HepG2 (cell line): ENCODE results near the gene PRR19. TPM values are rescaled to one million over a fixed set of nuclear protein-coding genes. Genes with fewer than 3 reads are reported as not detected.

Experiments
- ATAC-seq: fragments of 200-7000 bp; cut with Tn5 transposase; 3 replicates; pipeline ENCODE4 v1.9.1; 2020; ENCODE audit warnings: mild to moderate bottlenecking, moderate library complexity
- BruUV-seq: library from RNA; stranded (reverse); fragments of 400-500 nt; replicated peaks from 2 replicates; lab custom pipeline; 2021; lab: Mats Ljungman, UMichigan
- CTCF ChIA-PET: fragments of 300-600 bp; formaldehyde crosslinking; extraction: SDS; loops from one replicate; lab custom pipeline; 2021; ENCODE audit warnings: low total read pairs, inconsistent platforms, low intra/inter-chr PET ratio; lab: Yijun Ruan, JAX
- POLR2A ChIA-PET: fragments of 350-600 bp; sonication (Branson Sonifier 250); formaldehyde crosslinking; loops from one replicate; lab custom pipeline; 2020; ENCODE audit warnings: antibody characterized with exemption, inconsistent platforms; lab: Yijun Ruan, JAX
- DNase-seq: peaks from one replicate; pipeline ENCODE4 v3.0.0-alpha.2; 2015; ENCODE audit warnings: low spot score
- FAIRE-seq: peaks from 3 replicates; lab custom pipeline; 2011; peaks lifted over from hg19 to GRCh38; lab: Jason Lieb, UNC
- H2AFZ ChIP-seq: one replicate; pipeline ENCODE4 v1.6.1; 2011; ENCODE audit warnings: low read length, inconsistent platforms
- H3K27ac ChIP-seq: fragments of 300-600 bp; 3 replicates; pipeline ENCODE4 v1.8.0; 2011; ENCODE audit warnings: mixed run types, mild to moderate bottlenecking, mixed read lengths, low read length, inconsistent platforms; ENCODE audit not compliant: insufficient read depth; ENCODE audit errors: extremely low read length
- H3K27me3 ChIP-seq, 2 experiments: fragments of 200-600 bp in 1 of 2; 2 replicates in 1 of 2; 3 replicates in 1 of 2; pipeline versions ENCODE4 v1.6.0 to v1.8.0; 2011; ENCODE audit warnings: low read length in 2 of 2, mild to moderate bottlenecking in 2 of 2, moderate library complexity in 2 of 2, inconsistent platforms in 1 of 2; ENCODE audit not compliant: insufficient read depth in 2 of 2, control insufficient read depth in 1 of 2
- H3K36me3 ChIP-seq, 2 experiments: fragments of 200-600 bp in 1 of 2; replicated peaks in 1 of 2; 2 replicates in 1 of 2; 3 replicates in 1 of 2; pipeline versions ENCODE4 v1.5.1 to v1.8.0; 2011; ENCODE audit warnings: low read length in 2 of 2, inconsistent platforms in 1 of 2; ENCODE audit not compliant: insufficient read depth in 2 of 2, control insufficient read depth in 1 of 2
- H3K4me1 ChIP-seq: 2 replicates; pipeline ENCODE4 v1.5.1; 2012; ENCODE audit warnings: low read length, inconsistent platforms; ENCODE audit not compliant: insufficient read depth
- H3K4me2 ChIP-seq: 2 replicates; pipeline ENCODE4 v1.6.0; 2011; ENCODE audit warnings: low read depth, low read length, inconsistent platforms
- H3K4me3 ChIP-seq, 3 experiments: fragments of 200-600 bp in 1 of 3; sonication (generic), shearing (Covaris generic) in 1 of 3; replicated peaks in 1 of 3; 2 replicates each; pipeline ENCODE4 v1.5.1; 2011 to 2016; ENCODE audit warnings: low read length in 3 of 3, inconsistent platforms in 2 of 3, low read depth in 2 of 3, mild to moderate bottlenecking in 2 of 3, control low read depth in 1 of 3, mixed read lengths in 1 of 3; ENCODE audit not compliant: insufficient read depth in 1 of 3
- H3K79me2 ChIP-seq: one replicate; pipeline ENCODE4 v1.6.1; 2011; ENCODE audit warnings: low read length, inconsistent platforms; ENCODE audit not compliant: insufficient read depth
- H3K9ac ChIP-seq: 2 replicates; pipeline ENCODE4 v1.6.0; 2011; ENCODE audit warnings: mild to moderate bottlenecking, low read depth, low read length, inconsistent platforms; ENCODE audit not compliant: insufficient read depth
- H3K9me3 ChIP-seq: 2 replicates; pipeline ENCODE4 v1.5.1; 2012; ENCODE audit warnings: mild to moderate bottlenecking, low read length
- H4K20me1 ChIP-seq: 2 replicates; pipeline ENCODE4 v1.6.0; 2011; ENCODE audit warnings: inconsistent platforms, mild to moderate bottlenecking, low read length, moderate library complexity; ENCODE audit not compliant: insufficient read depth
- ISL2 ChIP-seq: sonication (generic); formaldehyde crosslinking; IDR thresholded peaks from 2 replicates; pipeline ENCODE4 v1.5.0; 2020; ENCODE audit warnings: missing genetic modification reagents
- MXI1 ChIP-seq: IDR thresholded peaks from 3 replicates; pipeline ENCODE4 v1.6.1; 2012; ENCODE audit warnings: low read depth, low read length, inconsistent platforms, borderline replicate concordance
- NCOA1 ChIP-seq: sonication (generic); formaldehyde crosslinking; IDR thresholded peaks from 2 replicates; pipeline ENCODE4 v1.9.0; 2021; ENCODE audit warnings: missing genetic modification reagents
- NRL ChIP-seq: sonication (generic); formaldehyde crosslinking; IDR thresholded peaks from 2 replicates; pipeline ENCODE4 v1.5.0; 2020; ENCODE audit warnings: missing genetic modification reagents, mild to moderate bottlenecking, moderate library complexity, borderline replicate concordance
- SOX5 ChIP-seq: IDR thresholded peaks from 2 replicates; pipeline ENCODE4 v1.6.1; 2016; ENCODE audit warnings: borderline replicate concordance
- STAG1 ChIP-seq: sonication (generic); formaldehyde crosslinking; IDR thresholded peaks from 2 replicates; pipeline ENCODE4 v1.4.0; 2020; ENCODE audit warnings: missing genetic modification reagents
- THAP11 ChIP-seq: IDR thresholded peaks from 2 replicates; pipeline ENCODE4 v1.6.1; 2016; ENCODE audit warnings: missing biosample characterization, missing genetic modification reagents
- XBP1 ChIP-seq: sonication (generic); formaldehyde crosslinking; IDR thresholded peaks from 2 replicates; pipeline ENCODE4 v1.5.0; 2020; ENCODE audit warnings: missing genetic modification reagents
- ZBTB7A ChIP-seq: sonication (generic); formaldehyde crosslinking; IDR thresholded peaks from 2 replicates; pipeline ENCODE4 v1.8.0; 2022; ENCODE audit warnings: mild to moderate bottlenecking, missing genetic modification reagents
- ZNF143 ChIP-seq: sonication (generic); formaldehyde crosslinking; IDR thresholded peaks from 2 replicates; pipeline ENCODE4 v1.4.0; 2020; ENCODE audit warnings: missing genetic modification reagents
- ZNF24 ChIP-seq: fragments of 450-650 bp; IDR thresholded peaks from 2 replicates; pipeline ENCODE4 v1.6.1; 2017; ENCODE audit warnings: antibody characterized with exemption, mild to moderate bottlenecking
- ZNF432 ChIP-seq: sonication (generic); formaldehyde crosslinking; IDR thresholded peaks from 2 replicates; pipeline ENCODE4 v1.5.0; 2020; ENCODE audit warnings: missing genetic modification reagents, mild to moderate bottlenecking, borderline replicate concordance
- ZNF569 ChIP-seq: sonication (generic); formaldehyde crosslinking; IDR thresholded peaks from 2 replicates; pipeline ENCODE4 v1.5.0; 2020; ENCODE audit warnings: mild to moderate bottlenecking, missing genetic modification reagents, moderate library complexity, borderline replicate concordance
- ZNF589 ChIP-seq: sonication (generic); formaldehyde crosslinking; conservative IDR thresholded peaks from 2 replicates; pipeline ENCODE4 v1.8.0; 2022; ENCODE audit warnings: mild to moderate bottlenecking, moderate library complexity, missing genetic modification reagents
- ZNF724P ChIP-seq: sonication (generic); formaldehyde crosslinking; IDR thresholded peaks from 2 replicates; pipeline ENCODE4 v1.8.0; 2022; ENCODE audit warnings: missing genetic modification reagents, borderline replicate concordance
- ZSCAN12 ChIP-seq: sonication (generic); formaldehyde crosslinking; IDR thresholded peaks from 2 replicates; pipeline ENCODE4 v1.9.0; 2021; ENCODE audit warnings: mild to moderate bottlenecking, missing genetic modification reagents
- ZZZ3 ChIP-seq: sonication (generic); formaldehyde crosslinking; IDR thresholded peaks from 2 replicates; pipeline ENCODE4 v1.4.0; 2020; ENCODE audit warnings: missing genetic modification reagents, mild to moderate bottlenecking, borderline replicate concordance
- WGBS: methylation state at CpG from one replicate; pipeline ENCODE4 v1.1.6; 2017; ENCODE audit warnings: low lambda C conversion rate; 5-methylcytosine and 5-hydroxymethylcytosine counted together
- in situ Hi-C: cut with HindIII; loops from 2 replicates; pipeline ENCODE4 v1.10.0; 2017; ENCODE audit warnings: low pct_unique_long_range_greater_than_20kb; ENCODE audit not compliant: extremely low pct_ligation_motif_present
- intact Hi-C: fragments of 100-400 bp; cut with micrococcal nuclease; formaldehyde crosslinking; loops from one replicate; pipeline ENCODE4 v1.10.0; 2022; ENCODE audit not compliant: unreplicated experiment
- polyA plus RNA-seq, 8 experiments: library from polyadenylated mRNA; depleted of rRNA in 3 of 8; stranded (reverse) in 7 of 8; unstranded in 1 of 8; fragments of >200 nt; fragmentation: Illumina TruSeq in 4 of 8; extraction: Trizol in 4 of 8; gene quantifications; 2 replicates each; pipeline versions ENCODE4 v1.2.1 to v1.2.3, GENCODE V29; 2011 to 2016; ENCODE audit warnings: low read depth in 4 of 8, missing spikeins in 1 of 8, mixed read lengths in 1 of 8; ENCODE audit not compliant: insufficient read depth in 1 of 8
- total RNA-seq, 5 experiments: library from RNA; depleted of rRNA; stranded (reverse); fragments of >200 nt; fragmentation: Illumina TruSeq; extraction: Trizol; gene quantifications; 2 replicates each; pipeline ENCODE4 v1.2.3, GENCODE V29; 2016; ENCODE audit warnings: low read depth in 1 of 5
- TF ChIP-seq, protein P1 (sequence below): sonication (generic); formaldehyde crosslinking; IDR thresholded peaks from 2 replicates; pipeline ENCODE4 v1.9.0; 2022; ENCODE audit warnings: missing genetic modification reagents, mild to moderate bottlenecking, borderline replicate concordance
- TF ChIP-seq, protein P2 (sequence below): sonication (generic); formaldehyde crosslinking; IDR thresholded peaks from 2 replicates; pipeline ENCODE4 v1.5.0; 2020; ENCODE audit warnings: missing genetic modification reagents
- TF ChIP-seq, protein P3 (sequence below): IDR thresholded peaks from 2 replicates; pipeline ENCODE4 v1.6.1; 2016; ENCODE audit warnings: missing compliant biosample characterization, missing genetic modification reagents, borderline replicate concordance

PRR19 gene
- total and polyA plus RNA-seq, 2 of the 13 experiments (the other 11 are each of a cell fraction or from before 2014, with no cell fraction given) = 0.21 to 0.33 TPM

DNA sequence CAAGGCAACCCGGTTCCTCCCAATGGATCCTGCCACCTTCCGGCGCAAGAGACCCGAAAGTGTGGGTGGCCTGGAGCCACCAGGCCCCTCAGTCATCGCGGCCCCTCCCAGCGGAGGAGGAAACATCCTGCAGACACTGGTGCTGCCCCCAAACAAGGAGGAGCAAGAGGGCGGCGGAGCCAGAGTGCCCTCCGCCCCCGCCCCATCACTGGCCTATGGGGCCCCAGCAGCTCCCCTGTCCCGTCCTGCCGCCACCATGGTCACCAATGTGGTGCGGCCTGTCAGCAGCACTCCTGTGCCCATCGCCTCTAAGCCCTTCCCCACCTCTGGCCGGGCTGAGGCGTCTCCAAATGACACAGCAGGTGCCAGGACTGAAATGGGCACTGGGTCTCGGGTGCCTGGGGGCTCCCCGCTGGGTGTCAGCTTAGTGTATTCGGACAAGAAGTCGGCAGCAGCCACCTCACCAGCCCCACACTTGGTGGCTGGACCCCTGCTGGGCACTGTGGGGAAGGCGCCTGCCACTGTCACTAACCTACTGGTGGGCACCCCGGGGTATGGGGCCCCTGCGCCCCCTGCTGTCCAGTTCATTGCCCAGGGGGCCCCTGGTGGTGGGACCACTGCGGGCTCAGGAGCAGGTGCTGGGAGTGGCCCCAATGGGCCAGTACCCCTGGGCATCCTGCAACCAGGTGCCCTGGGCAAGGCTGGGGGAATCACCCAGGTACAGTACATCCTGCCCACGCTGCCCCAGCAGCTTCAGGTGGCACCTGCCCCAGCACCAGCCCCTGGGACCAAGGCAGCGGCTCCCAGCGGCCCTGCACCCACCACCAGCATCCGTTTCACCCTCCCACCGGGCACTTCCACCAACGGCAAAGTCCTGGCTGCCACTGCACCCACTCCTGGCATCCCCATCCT is 11.2 kb upstream of the PRR19 start (continued):
- TF ChIP-seq, protein P1, sequence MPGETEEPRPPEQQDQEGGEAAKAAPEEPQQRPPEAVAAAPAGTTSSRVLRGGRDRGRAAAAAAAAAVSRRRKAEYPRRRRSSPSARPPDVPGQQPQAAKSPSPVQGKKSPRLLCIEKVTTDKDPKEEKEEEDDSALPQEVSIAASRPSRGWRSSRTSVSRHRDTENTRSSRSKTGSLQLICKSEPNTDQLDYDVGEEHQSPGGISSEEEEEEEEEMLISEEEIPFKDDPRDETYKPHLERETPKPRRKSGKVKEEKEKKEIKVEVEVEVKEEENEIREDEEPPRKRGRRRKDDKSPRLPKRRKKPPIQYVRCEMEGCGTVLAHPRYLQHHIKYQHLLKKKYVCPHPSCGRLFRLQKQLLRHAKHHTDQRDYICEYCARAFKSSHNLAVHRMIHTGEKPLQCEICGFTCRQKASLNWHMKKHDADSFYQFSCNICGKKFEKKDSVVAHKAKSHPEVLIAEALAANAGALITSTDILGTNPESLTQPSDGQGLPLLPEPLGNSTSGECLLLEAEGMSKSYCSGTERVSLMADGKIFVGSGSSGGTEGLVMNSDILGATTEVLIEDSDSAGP (CRISPR knock-in tag) = peak; percentile 23; the same call in 1 of the 2 replicates
- TF ChIP-seq ZBTB7A (CRISPR knock-in tag) (peak; percentile 25; the same call in 1 of the 2 replicates), ISL2 (CRISPR knock-in tag) (0 out of 2 replicates have a peak, but pooled peaks have one; percentile 29), THAP11 (CRISPR knock-in tag) (peak; percentile 58; the same call in 1 of the 2 replicates), ZNF569 (no peak), ZNF143 (peak; percentile 46; the same call in 1 of the 2 replicates), STAG1 (peak; percentile 73)

DNA sequence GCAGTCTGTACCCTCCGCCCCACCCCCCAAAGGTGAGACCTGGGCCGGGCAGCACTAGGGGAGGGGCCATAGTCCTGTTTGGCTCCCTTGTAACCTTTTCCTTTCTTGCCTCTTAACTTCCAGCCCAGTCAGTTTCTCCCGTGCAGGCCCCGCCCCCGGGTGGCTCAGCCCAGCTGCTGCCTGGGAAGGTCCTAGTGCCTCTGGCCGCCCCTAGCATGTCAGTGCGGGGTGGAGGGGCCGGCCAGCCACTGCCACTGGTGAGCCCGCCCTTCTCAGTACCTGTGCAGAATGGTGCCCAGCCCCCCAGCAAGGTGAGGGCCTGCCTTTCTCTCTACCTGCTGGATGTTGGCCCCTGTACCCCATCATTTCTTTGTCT is 10.5 kb upstream of the PRR19 start:
- no peak for ATAC-seq
- 95% methylated on average over 9 of the region's 9 CpGs for WGBS
- CTCF ChIA-PET = interaction anchor here (0.6 to 3.1 kb wide), 7 partner anchors 8 to 183 kb away, joined by 3 to 34 read pairs (median 5); partner anchors contain the start of gene ZNF526
- no peak for TF ChIP-seq ZNF24
- TF ChIP-seq ZNF724P (CRISPR knock-in tag) = no peak
- TF ChIP-seq ZZZ3 (CRISPR knock-in tag) = no peak
- TF ChIP-seq MXI1 = no peak
- no peak for TF ChIP-seq ZNF432
- TF ChIP-seq, protein P2, sequence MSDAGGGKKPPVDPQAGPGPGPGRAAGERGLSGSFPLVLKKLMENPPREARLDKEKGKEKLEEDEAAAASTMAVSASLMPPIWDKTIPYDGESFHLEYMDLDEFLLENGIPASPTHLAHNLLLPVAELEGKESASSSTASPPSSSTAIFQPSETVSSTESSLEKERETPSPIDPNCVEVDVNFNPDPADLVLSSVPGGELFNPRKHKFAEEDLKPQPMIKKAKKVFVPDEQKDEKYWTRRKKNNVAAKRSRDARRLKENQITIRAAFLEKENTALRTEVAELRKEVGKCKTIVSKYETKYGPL (CRISPR knock-in tag) = no peak
- no peak for TF ChIP-seq NRL (CRISPR knock-in tag)
- TF ChIP-seq ZNF589 (CRISPR knock-in tag) = no peak
- TF ChIP-seq XBP1 (CRISPR knock-in tag) = no peak
- TF ChIP-seq, protein P3, sequence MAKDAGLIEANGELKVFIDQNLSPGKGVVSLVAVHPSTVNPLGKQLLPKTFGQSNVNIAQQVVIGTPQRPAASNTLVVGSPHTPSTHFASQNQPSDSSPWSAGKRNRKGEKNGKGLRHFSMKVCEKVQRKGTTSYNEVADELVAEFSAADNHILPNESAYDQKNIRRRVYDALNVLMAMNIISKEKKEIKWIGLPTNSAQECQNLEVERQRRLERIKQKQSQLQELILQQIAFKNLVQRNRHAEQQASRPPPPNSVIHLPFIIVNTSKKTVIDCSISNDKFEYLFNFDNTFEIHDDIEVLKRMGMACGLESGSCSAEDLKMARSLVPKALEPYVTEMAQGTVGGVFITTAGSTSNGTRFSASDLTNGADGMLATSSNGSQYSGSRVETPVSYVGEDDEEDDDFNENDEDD (CRISPR knock-in tag) = no peak
- TF ChIP-seq ZSCAN12 (CRISPR knock-in tag) = no peak
- no peak for TF ChIP-seq SOX5 (CRISPR knock-in tag)
- no peak for TF ChIP-seq NCOA1 (CRISPR knock-in tag)

More for the DNA sequence above, 10.5 kb upstream of the PRR19 start:
- no peaks in the 10 kb centered on the region for H3K27me3 ChIP-seq
- no TSS peak for BruUV-seq
- FAIRE-seq (no peak), DNase-seq (no peak)
- peaks cover 33 to 76% of the 10 kb centered on the region in 2 experiments; a peak in 4 of 5 replicates for H3K36me3 ChIP-seq
- no peaks in the 10 kb centered on the region for H3K79me2 ChIP-seq
- no peaks in the 10 kb centered on the region for H4K20me1 ChIP-seq
- intact Hi-C loops (loop anchor here (1.0 to 2.0 kb wide), 2 partner anchors 48 to 157 kb away; no protein-coding TSS in a partner anchor), in situ Hi-C loops (loop anchor here (5.0 kb wide), 1 partner anchor 159 kb away; the partner anchor contains the start of gene POU2F2)
- no peaks in the 10 kb centered on the region for H3K9me3 ChIP-seq
- H3K4me2 ChIP-seq = no peak overlapping the region
- H3K4me1 ChIP-seq = no peaks in the 10 kb centered on the region
- no peak overlapping the region for H3K9ac ChIP-seq
- H2AFZ ChIP-seq = no peak overlapping the region
- H3K27ac ChIP-seq = no peak overlapping the region
- POLR2A ChIA-PET = interaction anchor here (1.0 kb wide), 1 partner anchor 47 kb away, joined by 4 read pairs; no protein-coding TSS in a partner anchor
- no peak overlapping the region for H3K4me3 ChIP-seq
